ENCODE measurements around the gene NOP14. TPM values are rescaled to one million over a fixed set of nuclear protein-coding genes. Genes with fewer than 3 reads are reported as not detected.

NOP14 gene
- total RNA-seq, 1 donor from 2014 or later, result 31.5 TPM

DNA sequence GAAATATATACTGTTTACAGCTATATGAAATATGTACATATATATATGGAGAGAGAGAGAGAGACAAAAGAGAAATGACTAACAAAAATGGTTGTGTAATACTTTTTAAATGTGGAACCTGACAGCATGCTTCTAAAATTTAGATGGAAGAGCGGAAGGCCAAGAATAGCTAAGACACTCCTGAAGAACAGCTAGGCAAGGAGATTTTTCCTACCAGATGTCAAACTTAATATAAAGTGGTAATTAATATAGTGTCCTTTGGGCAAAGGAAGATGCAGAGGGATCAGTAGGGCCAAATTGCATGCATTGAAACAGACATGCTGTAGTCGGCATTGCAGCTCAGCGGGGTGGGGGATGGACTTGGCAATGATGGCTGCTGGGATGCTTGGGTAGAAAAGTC lies 74.3 kb downstream of the NOP14 start:
- Mint-ChIP-seq H3K4me1 (ENCODE audit: low read depth) (peaks cover 10% of the 10 kb centered on the region), H3K36me3 (ENCODE audit: insufficient read depth) (peaks cover 21% of the 10 kb centered on the region), H3K9me3 (ENCODE audit: low read depth) (no peaks in the 10 kb centered on the region), H3K4me3 (ENCODE audit: low read depth) (no peak overlapping the region), H3K27ac (no peak overlapping the region), H3K27me3 (no peaks in the 10 kb centered on the region)
- TF ChIP-seq, protein P1, sequence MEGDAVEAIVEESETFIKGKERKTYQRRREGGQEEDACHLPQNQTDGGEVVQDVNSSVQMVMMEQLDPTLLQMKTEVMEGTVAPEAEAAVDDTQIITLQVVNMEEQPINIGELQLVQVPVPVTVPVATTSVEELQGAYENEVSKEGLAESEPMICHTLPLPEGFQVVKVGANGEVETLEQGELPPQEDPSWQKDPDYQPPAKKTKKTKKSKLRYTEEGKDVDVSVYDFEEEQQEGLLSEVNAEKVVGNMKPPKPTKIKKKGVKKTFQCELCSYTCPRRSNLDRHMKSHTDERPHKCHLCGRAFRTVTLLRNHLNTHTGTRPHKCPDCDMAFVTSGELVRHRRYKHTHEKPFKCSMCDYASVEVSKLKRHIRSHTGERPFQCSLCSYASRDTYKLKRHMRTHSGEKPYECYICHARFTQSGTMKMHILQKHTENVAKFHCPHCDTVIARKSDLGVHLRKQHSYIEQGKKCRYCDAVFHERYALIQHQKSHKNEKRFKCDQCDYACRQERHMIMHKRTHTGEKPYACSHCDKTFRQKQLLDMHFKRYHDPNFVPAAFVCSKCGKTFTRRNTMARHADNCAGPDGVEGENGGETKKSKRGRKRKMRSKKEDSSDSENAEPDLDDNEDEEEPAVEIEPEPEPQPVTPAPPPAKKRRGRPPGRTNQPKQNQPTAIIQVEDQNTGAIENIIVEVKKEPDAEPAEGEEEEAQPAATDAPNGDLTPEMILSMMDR (IDR thresholded peaks at IDR 0.05; ENCODE audit: unreplicated experiment), result no peak
- no peak for DNase-seq (ENCODE audit: low spot score, unreplicated experiment)

Other genes starting within 250 kb of the NOP14 start
- gene TNIP2, start 207.1 kb downstream of the NOP14 start, total RNA-seq, result 21.2 and 26.3 TPM in 2 replicates
- 67.7 and 70.8 TPM in 2 replicates for gene SH3BP2, start 170.3 kb downstream of the NOP14 start, total RNA-seq
- gene ADD1, start 119.6 kb downstream of the NOP14 start, total RNA-seq, result 249 and 271 TPM in 2 replicates
- 14.9 and 16.2 TPM in 2 replicates for gene GRK4, start 165 bp upstream of the NOP14 start, total RNA-seq
- gene HTT-AS, start 111.1 kb upstream of the NOP14 start, total RNA-seq, result not detected in 2 replicates
- 82.8 and 89.4 TPM in 2 replicates for gene HTT, start 111.3 kb upstream of the NOP14 start, total RNA-seq